Esophagus muscularis mucosa (tissue), 3 donors: Measurements from ENCODE around the gene ROBO1.

Experiments used
- CTCF ChIP-seq, 3 experiments: fragments of 200-600 bp in 2 of 3; fragments of 450-650 bp in 1 of 3; sonication (generic) in 2 of 3; IDR thresholded peaks; one replicate each; pipeline ENCODE4 v1.5.1; 2017 to 2019; ENCODE audit warnings: antibody characterized with exemption in 3 of 3, mild to moderate bottlenecking in 2 of 3, moderate library complexity in 1 of 3
- POLR2A ChIP-seq: fragments of 450-650 bp; IDR thresholded peaks from one replicate; pipeline ENCODE4 v1.6.1; 2017; ENCODE audit warnings: antibody characterized with exemption, moderate library complexity, mild to moderate bottlenecking, low read depth
- POLR2AphosphoS5 ChIP-seq, 2 donors: sonication (generic); formaldehyde crosslinking; IDR thresholded peaks; one replicate each; pipeline ENCODE4 v1.6.1; 2017; ENCODE audit warnings: antibody characterized with exemption in 2 of 2

GRCh38 chr3:78963771-78964170, 804.0 kb downstream of the ROBO1 start:
- TF ChIP-seq CTCF (IDR thresholded peaks at IDR 0.05) (no peak), POLR2A (no peak), POLR2AphosphoS5 (IDR thresholded peaks at IDR 0.05) (no peak)
